Caco-2 (cell line): Measurements from ENCODE around the gene SLC31A2. TPM values are rescaled to one million over a fixed set of nuclear protein-coding genes. Genes with fewer than 3 reads are reported as not detected.

Experiments used
- BruUV-seq: library from RNA; stranded (reverse); fragments of 400-500 nt; replicated peaks from 2 replicates; lab custom pipeline; 2021; lab: Mats Ljungman, UMichigan
- CTCF ChIA-PET: fragments of 300-600 bp; sonication (Branson Sonifier 250); formaldehyde crosslinking; loops from one replicate; lab custom pipeline; 2022; ENCODE audit warnings: antibody characterized with exemption; lab: Charles Lee
- POLR2A ChIA-PET: fragments of 300-600 bp; sonication (Branson Sonifier 250); formaldehyde crosslinking; loops from one replicate; lab custom pipeline; 2022; ENCODE audit warnings: antibody characterized with exemption; lab: Charles Lee
- DNase-seq, 2 experiments: peaks; one replicate each; pipeline versions ENCODE4 v3.0.0 to v3.0.0-alpha.2; 2020 to 2022
- H3K27me3 ChIP-seq: replicated peaks from 2 replicates; pipeline ENCODE4 v1.6.0; 2011; ENCODE audit warnings: low read length; ENCODE audit not compliant: control insufficient read depth, insufficient read depth
- H3K36me3 ChIP-seq: 2 replicates; pipeline ENCODE4 v1.5.1; 2011; ENCODE audit warnings: low read length; ENCODE audit not compliant: control insufficient read depth, insufficient read depth
- H3K4me1 ChIP-seq: fragments of 250-450 bp; sonication (Bioruptor Pico); 2 replicates; pipeline ENCODE4 v1.5.1; 2020; ENCODE audit warnings: mild to moderate bottlenecking
- H3K4me3 ChIP-seq: 2 replicates; pipeline ENCODE4 v1.5.1; 2011; ENCODE audit warnings: low read depth, mild to moderate bottlenecking, control low read depth, low read length
- H3K9me3 ChIP-seq: fragments of 250-450 bp; sonication (Bioruptor Pico); 2 replicates; pipeline ENCODE4 v1.5.1; 2020; ENCODE audit warnings: mild to moderate bottlenecking, moderate library complexity
- H3K27ac Mint-ChIP-seq: one replicate; pipeline ENCODE4 v1.8.0; 2022; ENCODE audit warnings: mixed read lengths; ENCODE audit not compliant: unreplicated experiment
- H3K27me3 Mint-ChIP-seq: one replicate; pipeline ENCODE4 v1.8.0; 2022; ENCODE audit warnings: mixed read lengths; ENCODE audit not compliant: insufficient read depth, unreplicated experiment
- H3K36me3 Mint-ChIP-seq: one replicate; pipeline ENCODE4 v1.8.0; 2022; ENCODE audit warnings: mild to moderate bottlenecking, mixed read lengths; ENCODE audit not compliant: insufficient read depth, unreplicated experiment
- H3K4me1 Mint-ChIP-seq: one replicate; pipeline ENCODE4 v1.8.0; 2022; ENCODE audit warnings: low read depth, mixed read lengths; ENCODE audit not compliant: unreplicated experiment
- H3K4me3 Mint-ChIP-seq: one replicate; pipeline ENCODE4 v1.8.0; 2022; ENCODE audit warnings: mild to moderate bottlenecking, moderate library complexity, mixed read lengths; ENCODE audit not compliant: unreplicated experiment
- H3K9me3 Mint-ChIP-seq: one replicate; pipeline ENCODE4 v1.8.0; 2022; ENCODE audit warnings: mixed read lengths; ENCODE audit not compliant: unreplicated experiment
- CTCF ChIP-seq, 2 experiments: fragments of 200-600 bp in 1 of 2; IDR thresholded peaks; 1 replicate in 1 of 2; 2 replicates in 1 of 2; pipeline versions ENCODE4 v1.5.1 to v1.8.0; 2011 to 2022; ENCODE audit warnings: antibody characterized with exemption in 1 of 2, control low read depth in 1 of 2, inconsistent platforms in 1 of 2, low read depth in 1 of 2, low read length in 1 of 2, mild to moderate bottlenecking in 1 of 2, moderate library complexity in 1 of 2; ENCODE audit not compliant: insufficient read depth in 1 of 2, severe bottlenecking in 1 of 2, unreplicated experiment in 1 of 2
- intact Hi-C: fragments of 100-400 bp; cut with micrococcal nuclease; formaldehyde crosslinking; loops from one replicate; pipeline ENCODE4 v1.10.0; 2022; ENCODE audit not compliant: unreplicated experiment
- total RNA-seq: library from RNA; stranded (reverse); gene quantifications from 2 replicates; pipeline ENCODE4 v1.2.3, GENCODE V29; 2022

The SLC31A2 gene
- total RNA-seq, 1 experiment from 2014 or later: 5.1 TPM

GRCh38 chr9:113129466-113129865, 21.3 kb upstream of the SLC31A2 start:
- H3K4me1 Mint-ChIP-seq: no peaks in the 10 kb centered on the region
- H3K27me3 Mint-ChIP-seq: peaks cover 18% of the 10 kb centered on the region
- DNase-seq: no peak
- Histone ChIP-seq H3K9me3 (no peaks in the 10 kb centered on the region), H3K36me3 (no peaks in the 10 kb centered on the region), H3K27me3 (no peaks in the 10 kb centered on the region), H3K4me3 (no peak overlapping the region), H3K4me1 (no peaks in the 10 kb centered on the region)
- ChIA-PET CTCF (no interaction called here), POLR2A (no interaction called here)
- no peak overlapping the region for H3K27ac Mint-ChIP-seq
- TF ChIP-seq CTCF (IDR thresholded peaks at IDR 0.05; ENCODE audit: insufficient read depth in 1 of 2, low read depth in 1 of 2, low read length in 1 of 2, severe bottlenecking in 1 of 2, unreplicated experiment in 1 of 2): no peak
- no peaks in the 10 kb centered on the region for H3K9me3 Mint-ChIP-seq
- intact Hi-C loops: no loop called here
- no TSS peak for BruUV-seq
- H3K4me3 Mint-ChIP-seq: no peak overlapping the region
- no peaks in the 10 kb centered on the region for H3K36me3 Mint-ChIP-seq

DNA sequence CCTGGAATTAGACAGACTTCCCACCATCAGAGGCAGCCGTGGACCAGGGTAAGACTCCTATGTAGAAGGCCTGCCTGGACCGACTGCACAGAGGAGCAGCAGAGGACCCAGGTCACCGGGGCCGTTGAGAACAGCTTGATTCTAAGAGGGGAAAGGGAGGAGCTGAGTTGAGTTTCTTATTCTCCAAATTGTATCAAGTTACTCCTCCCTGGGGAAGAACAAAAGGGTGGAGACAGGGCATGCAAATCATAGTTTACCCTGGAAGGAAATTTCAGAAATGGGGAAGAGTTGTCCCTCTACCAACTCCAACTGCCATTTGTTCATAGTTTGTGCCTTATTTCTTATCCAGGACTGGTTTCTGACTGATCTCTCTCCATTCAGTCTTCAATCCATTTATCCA, 20.9 kb upstream of the SLC31A2 start:
- no peaks in the 10 kb centered on the region for H3K36me3 ChIP-seq
- no peak overlapping the region for H3K27ac Mint-ChIP-seq
- H3K9me3 Mint-ChIP-seq: no peaks in the 10 kb centered on the region
- H3K27me3 ChIP-seq: no peaks in the 10 kb centered on the region
- H3K27me3 Mint-ChIP-seq: peaks cover 18% of the 10 kb centered on the region
- no peaks in the 10 kb centered on the region for H3K9me3 ChIP-seq
- no peak for DNase-seq
- H3K4me1 ChIP-seq: no peaks in the 10 kb centered on the region
- no peaks in the 10 kb centered on the region for H3K36me3 Mint-ChIP-seq
- no TSS peak for BruUV-seq
- intact Hi-C loops: no loop called here
- no peak overlapping the region for H3K4me3 ChIP-seq
- no peaks in the 10 kb centered on the region for H3K4me1 Mint-ChIP-seq
- ChIA-PET CTCF (no interaction called here), POLR2A (no interaction called here)
- TF ChIP-seq CTCF (IDR thresholded peaks at IDR 0.05; ENCODE audit: insufficient read depth in 1 of 2, low read depth in 1 of 2, low read length in 1 of 2, severe bottlenecking in 1 of 2, unreplicated experiment in 1 of 2): no peak
- no peak overlapping the region for H3K4me3 Mint-ChIP-seq

DNA sequence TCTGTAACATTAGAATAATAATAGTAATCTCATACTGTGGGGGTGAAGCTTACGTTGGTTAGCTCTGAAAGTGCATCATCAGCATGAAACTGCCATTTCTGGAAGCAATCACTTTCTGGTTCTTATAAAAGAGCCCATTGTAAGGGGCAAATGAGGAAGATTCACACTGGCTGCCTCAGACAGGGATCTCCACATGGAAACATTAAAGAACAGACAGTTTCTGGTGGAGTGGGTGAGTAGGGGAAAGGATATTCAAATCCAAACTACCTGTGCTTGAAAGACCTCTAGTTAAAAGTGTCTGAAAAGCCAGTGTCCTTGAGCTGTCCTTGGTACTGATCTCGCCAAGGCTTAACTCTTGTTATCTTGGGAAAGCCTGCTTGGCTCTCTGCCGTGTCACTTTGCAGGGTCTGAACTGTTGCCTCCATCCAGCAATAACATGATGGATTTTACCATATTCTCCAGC, 19.1 kb upstream of the SLC31A2 start:
- Mint-ChIP-seq H3K27ac (no peak overlapping the region), H3K27me3 (peaks cover 14% of the 10 kb centered on the region), H3K9me3 (no peaks in the 10 kb centered on the region), H3K4me3 (no peak overlapping the region), H3K4me1 (no peaks in the 10 kb centered on the region), H3K36me3 (no peaks in the 10 kb centered on the region)
- Histone ChIP-seq H3K27me3 (no peaks in the 10 kb centered on the region), H3K4me3 (no peak overlapping the region), H3K36me3 (no peaks in the 10 kb centered on the region), H3K4me1 (no peaks in the 10 kb centered on the region), H3K9me3 (no peaks in the 10 kb centered on the region)
- ChIA-PET POLR2A (no interaction called here), CTCF (no interaction called here)
- no peak for TF ChIP-seq CTCF (IDR thresholded peaks at IDR 0.05; ENCODE audit: insufficient read depth in 1 of 2, low read depth in 1 of 2, low read length in 1 of 2, severe bottlenecking in 1 of 2, unreplicated experiment in 1 of 2)
- peak in 1 of 2 experiments; percentile 47 for DNase-seq
- intact Hi-C loops: no loop called here
- no TSS peak for BruUV-seq
